Measurements from ENCODE around the gene EIF2A.
"Not testable (repeated sequence)": the region's sequence is repeated elsewhere in the genome, so short reads cannot be mapped to it uniquely, and the experiment has no call there.

EIF2A gene

GRCh38 chr3:150613709-150614480, 67.3 kb downstream of the EIF2A start:
- Histone ChIP-seq H3K36me3 (ENCODE audit: control insufficient read depth, insufficient read depth, low read length) (no peaks in the 10 kb centered on the region), H3K4me3 (ENCODE audit: low read depth, low read length) (no peak overlapping the region), H3K27ac (no peak overlapping the region), H3K9me3 (ENCODE audit: control insufficient read depth, low read length) (no peaks in the 10 kb centered on the region), H3K9ac (no peak overlapping the region), H2AFZ (no peak overlapping the region), H3K4me2 (ENCODE audit: low read length) (no peak overlapping the region), H3K79me2 (peaks cover 59% of the 10 kb centered on the region), H3K4me1 (peaks cover 11% of the 10 kb centered on the region), H3K27me3 (ENCODE audit: control insufficient read depth, insufficient read depth, low read length) (no peaks in the 10 kb centered on the region)
- no peak for TF ChIP-seq CTCF (IDR thresholded peaks at IDR 0.05)

DNA sequence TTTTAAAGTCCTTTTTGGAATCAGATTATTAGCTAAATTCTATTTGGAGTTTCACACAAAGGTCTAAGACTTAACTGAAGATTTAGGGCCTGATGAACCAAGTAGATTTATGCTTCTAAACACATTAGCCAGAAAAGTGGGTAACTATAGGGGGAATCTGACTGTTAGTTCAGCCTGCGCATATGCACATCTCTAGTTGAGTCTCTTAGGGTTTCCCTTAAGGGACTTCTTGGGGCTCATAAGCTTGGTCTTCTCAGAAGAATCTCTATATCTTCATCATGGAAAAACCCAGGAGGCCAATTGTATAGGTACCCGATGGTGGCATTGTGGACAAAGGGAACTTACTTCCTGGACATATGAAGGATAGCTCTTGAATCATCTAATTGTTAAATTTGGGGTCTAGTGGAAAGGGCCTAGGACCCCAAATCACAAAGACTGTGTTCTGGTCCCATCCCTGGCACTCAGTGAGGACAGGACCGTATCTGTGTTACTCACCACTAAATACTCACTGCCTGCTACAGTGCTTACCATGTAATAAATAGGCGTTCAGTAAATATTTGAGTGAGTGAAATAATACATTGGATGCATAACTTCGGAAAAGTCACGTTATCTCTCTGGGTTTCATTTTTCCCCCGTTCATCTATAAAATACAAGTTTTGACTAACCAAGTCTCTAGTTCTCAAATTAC, 73.6 kb downstream of the EIF2A start:
- H3K9me3 ChIP-seq (ENCODE audit: control insufficient read depth, low read length): no peaks in the 10 kb centered on the region

DNA sequence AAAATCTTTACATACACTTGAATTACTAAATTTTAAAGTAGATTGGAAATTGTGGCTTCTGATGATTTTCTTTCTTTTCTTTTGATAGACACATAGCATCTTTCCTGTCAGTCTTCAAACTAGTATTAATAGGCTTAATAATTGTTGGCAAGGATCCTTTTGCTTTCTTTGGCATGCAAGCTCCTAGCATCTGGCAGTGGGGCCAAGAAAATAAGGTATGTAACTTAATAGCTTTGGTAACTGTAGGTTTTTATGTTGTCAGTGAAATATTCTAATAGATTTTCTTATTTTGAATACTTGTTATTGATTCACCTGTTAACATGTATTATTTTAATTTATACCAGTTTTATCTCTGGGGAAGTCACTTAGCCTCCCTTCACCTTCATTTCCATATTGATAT, 76.4 kb downstream of the EIF2A start:
- H3K27ac ChIP-seq, H3K4me1 ChIP-seq: not testable (repeated sequence)

More for the DNA sequence above, 73.6 kb downstream of the EIF2A start:
- Histone ChIP-seq H3K36me3 (ENCODE audit: control insufficient read depth, insufficient read depth, low read length) (no peaks in the 10 kb centered on the region), H3K79me2 (peaks cover 35% of the 10 kb centered on the region), H3K27me3 (ENCODE audit: control insufficient read depth, insufficient read depth, low read length) (no peaks in the 10 kb centered on the region), H3K9ac (no peak overlapping the region), H3K27ac (no peak overlapping the region), H3K4me2 (ENCODE audit: low read length) (no peak overlapping the region), H3K4me1 (no peaks in the 10 kb centered on the region), H2AFZ (no peak overlapping the region), H3K4me3 (ENCODE audit: low read depth, low read length) (no peak overlapping the region)
- no peak for TF ChIP-seq CTCF (IDR thresholded peaks at IDR 0.05)

GRCh38 chr3:150623945-150624344, 77.4 kb downstream of the EIF2A start:
- H3K4me2 ChIP-seq (ENCODE audit: low read length): no peak overlapping the region
- H3K9me3 ChIP-seq (ENCODE audit: control insufficient read depth, low read length): no peaks in the 10 kb centered on the region
- no peak overlapping the region for H3K9ac ChIP-seq
- peaks cover 11% of the 10 kb centered on the region for H3K79me2 ChIP-seq
- H3K4me1 ChIP-seq: no peaks in the 10 kb centered on the region
- no peaks in the 10 kb centered on the region for H3K36me3 ChIP-seq (ENCODE audit: control insufficient read depth, insufficient read depth, low read length)
- TF ChIP-seq CTCF (IDR thresholded peaks at IDR 0.05): no peak
- no peak overlapping the region for H2AFZ ChIP-seq
- H3K4me3 ChIP-seq (ENCODE audit: low read depth, low read length): no peak overlapping the region
- no peak overlapping the region for H3K27ac ChIP-seq
- no peaks in the 10 kb centered on the region for H3K27me3 ChIP-seq (ENCODE audit: control insufficient read depth, insufficient read depth, low read length)

More for the DNA sequence above, 76.4 kb downstream of the EIF2A start:
- not testable (repeated sequence) for H3K9ac ChIP-seq; H3K4me3 ChIP-seq (ENCODE audit: low read depth, low read length); H3K4me2 ChIP-seq (ENCODE audit: low read length); H2AFZ ChIP-seq; H3K27me3 ChIP-seq (ENCODE audit: control insufficient read depth, insufficient read depth, low read length); H3K36me3 ChIP-seq (ENCODE audit: control insufficient read depth, insufficient read depth, low read length); H3K9me3 ChIP-seq (ENCODE audit: control insufficient read depth, low read length)
- peaks cover 20% of the 10 kb centered on the region for H3K79me2 ChIP-seq

- Histone ChIP-seq H3K9ac (no peak overlapping the region), H2AFZ (no peak overlapping the region), H3K4me3 (ENCODE audit: low read depth, low read length) (no peak overlapping the region), H3K79me2 (no peaks in the 10 kb centered on the region), H3K27ac (no peak overlapping the region), H3K4me1 (no peaks in the 10 kb centered on the region), H3K27me3 (ENCODE audit: control insufficient read depth, insufficient read depth, low read length) (no peaks in the 10 kb centered on the region), H3K36me3 (ENCODE audit: control insufficient read depth, insufficient read depth, low read length) (no peaks in the 10 kb centered on the region), H3K4me2 (ENCODE audit: low read length) (no peak overlapping the region), H3K9me3 (ENCODE audit: control insufficient read depth, low read length) (no peaks in the 10 kb centered on the region)
- TF ChIP-seq CTCF (IDR thresholded peaks at IDR 0.05): no peak
Measured at GRCh38 chr3:150626148-150626930, 79.8 kb downstream of the EIF2A start.
